HG02840 (cell line): ENCODE results near the gene SPC25.

ENCODE experiments used
- ATAC-seq: cut with Tn5 transposase; IDR thresholded peaks from one replicate; pipeline ENCODE4 v1.9.1; 2021; ENCODE audit warnings: mild to moderate bottlenecking, moderate library complexity, moderate number of reproducible peaks; ENCODE audit not compliant: unreplicated experiment, low FRiP score

SPC25 gene

DNA sequence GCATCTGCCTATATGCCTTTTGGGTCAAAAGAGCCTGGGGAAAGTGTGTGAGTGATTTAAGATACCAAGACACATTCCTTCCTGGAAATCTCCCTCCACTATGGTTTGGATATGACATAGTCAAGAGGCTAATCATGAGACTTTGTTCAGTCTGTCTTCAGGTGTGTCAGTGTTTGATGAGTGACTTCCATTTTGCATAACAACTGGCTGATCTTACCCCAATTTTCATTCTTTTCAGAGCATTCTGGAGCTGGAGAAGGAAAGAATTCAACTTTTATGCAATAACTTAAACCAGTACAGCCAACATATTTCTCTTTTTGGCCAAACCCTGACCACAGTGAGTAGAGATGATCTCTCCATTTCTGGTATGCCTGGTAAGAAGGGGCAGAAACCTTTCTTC, 39.4 kb downstream of the SPC25 start:
- no peak for ATAC-seq

DNA sequence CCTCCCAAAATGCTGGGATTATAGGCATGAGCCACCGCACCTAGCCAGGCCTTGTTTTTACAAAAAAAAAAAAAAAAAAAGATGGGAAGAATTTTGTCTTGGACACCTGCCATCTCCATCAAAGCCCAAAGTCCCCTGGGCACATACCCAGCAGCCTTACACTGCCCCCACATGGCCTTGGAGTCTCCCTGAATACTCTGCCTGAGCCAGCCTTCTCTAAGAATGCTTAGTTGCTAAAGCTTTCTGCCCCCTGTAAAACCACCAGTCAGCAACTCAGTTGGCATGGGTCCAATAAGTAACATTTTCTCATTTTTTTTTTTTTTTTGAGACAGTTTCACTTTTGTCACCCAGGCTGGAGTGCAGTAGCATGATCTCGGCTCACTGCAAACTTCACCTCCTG, 40.6 kb downstream of the SPC25 start:
- no peak for ATAC-seq

DNA sequence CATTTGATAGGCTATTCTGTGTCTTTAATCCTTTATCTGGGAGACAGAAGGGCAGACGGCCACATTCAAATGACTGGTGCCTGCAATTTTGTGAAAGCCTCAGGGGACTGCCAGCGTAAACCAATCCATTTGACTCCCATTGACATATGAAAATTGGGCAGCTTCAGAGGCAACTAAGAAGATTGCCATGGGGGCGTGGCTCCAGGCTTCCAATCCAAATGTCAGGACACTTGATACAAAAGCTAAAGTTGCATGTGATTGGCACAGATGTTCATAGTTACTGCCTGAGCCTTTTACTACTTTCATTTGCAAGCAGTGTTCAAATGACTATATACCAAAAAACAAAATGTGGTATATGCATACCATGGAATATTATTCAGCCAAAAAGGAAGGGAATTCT, 42.0 kb downstream of the SPC25 start:
- ATAC-seq: no peak

DNA sequence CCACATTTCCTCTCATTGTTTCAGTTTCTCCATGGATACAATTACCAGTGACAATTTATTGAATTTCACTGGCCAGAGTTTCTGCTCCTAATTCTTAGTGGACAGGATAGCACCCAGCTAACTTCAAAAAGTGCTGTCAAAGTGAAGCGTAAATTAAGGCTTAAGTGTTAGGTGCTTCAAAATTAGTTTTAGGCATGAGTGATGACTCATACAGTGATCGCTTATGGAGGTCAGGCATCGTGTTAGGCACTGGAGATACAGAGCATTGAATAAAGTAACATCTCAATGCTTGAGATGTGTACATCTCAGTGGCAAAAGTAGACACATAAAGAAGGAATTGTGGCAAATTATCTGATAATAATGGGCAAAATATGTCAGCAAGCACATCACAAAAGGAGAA, 47.0 kb downstream of the SPC25 start:
- ATAC-seq: no peak

DNA sequence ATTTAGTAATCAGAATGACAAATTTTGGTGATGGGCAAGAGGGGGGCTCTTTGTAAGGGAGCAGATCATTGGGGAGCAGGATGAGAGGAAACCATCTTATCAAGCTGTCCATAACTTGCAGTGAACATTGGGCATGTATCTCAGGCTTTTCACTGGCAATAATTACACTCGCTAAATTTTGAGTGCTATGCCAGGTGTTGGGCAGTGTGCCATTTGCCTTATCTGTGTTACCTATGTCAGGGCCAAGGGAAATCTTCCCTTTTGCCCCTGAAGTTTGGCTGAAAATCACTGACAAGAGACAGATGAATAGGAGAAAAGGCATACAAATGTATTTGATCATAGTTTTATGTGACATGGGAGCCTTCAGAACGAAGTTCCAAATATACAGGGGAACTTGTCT, 48.8 kb downstream of the SPC25 start:
- ATAC-seq: no peak

DNA sequence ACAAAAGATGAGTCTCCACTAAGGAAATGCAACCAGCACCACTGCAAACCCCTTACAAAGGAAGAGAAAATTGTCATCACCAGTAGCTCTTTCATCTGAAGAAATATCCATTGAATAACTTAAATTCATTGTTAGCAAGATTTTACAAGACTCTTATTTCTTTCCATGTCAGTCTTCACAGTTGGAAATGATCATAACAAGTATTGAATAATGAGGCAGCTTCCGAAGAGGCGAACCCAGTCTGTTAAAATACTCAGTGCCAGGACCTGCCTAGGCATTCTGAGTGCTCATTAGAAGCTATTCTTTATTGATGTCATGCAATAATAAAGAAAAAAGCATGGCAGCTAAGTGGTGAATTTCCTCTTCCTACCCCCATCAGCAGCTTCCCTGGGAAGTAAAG, 54.3 kb downstream of the SPC25 start:
- ATAC-seq: no peak

DNA sequence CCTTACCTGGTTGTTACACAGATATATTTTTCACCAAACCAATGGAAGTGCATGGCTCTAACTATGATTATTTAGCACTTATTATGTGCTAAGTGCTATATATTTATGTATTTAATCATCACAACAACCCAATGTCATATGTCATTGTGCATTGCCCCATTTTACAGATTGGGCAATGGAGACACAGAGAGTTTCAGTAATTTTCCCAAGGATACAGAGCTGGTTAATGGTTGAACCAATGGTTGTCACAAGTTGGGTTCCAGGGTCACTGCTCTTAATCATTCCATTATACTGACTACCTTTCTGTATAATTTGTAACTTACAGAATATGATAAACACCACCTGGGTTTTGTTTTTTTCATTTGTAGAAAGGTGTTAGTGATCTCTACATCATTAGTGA, 58.6 kb downstream of the SPC25 start:
- ATAC-seq: no peak

DNA sequence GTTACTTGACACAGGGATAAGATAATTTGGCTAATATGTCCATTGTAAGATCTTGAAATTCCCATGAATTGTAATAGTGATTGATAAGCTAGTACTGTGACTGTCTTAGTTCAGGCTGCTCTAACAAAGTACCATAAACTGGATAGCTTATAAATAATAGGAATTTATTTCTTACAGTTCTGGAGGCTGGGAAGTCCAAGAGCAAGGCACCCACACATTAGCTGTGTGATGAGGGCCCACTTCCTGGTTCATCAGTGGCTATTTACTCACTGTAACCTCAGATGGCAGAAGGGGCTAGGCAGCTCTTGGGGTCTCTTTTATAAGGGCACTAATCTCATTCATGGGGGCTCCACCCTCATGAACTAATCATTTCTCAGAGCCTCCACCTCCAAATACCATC, 59.3 kb downstream of the SPC25 start:
- no peak for ATAC-seq

DNA sequence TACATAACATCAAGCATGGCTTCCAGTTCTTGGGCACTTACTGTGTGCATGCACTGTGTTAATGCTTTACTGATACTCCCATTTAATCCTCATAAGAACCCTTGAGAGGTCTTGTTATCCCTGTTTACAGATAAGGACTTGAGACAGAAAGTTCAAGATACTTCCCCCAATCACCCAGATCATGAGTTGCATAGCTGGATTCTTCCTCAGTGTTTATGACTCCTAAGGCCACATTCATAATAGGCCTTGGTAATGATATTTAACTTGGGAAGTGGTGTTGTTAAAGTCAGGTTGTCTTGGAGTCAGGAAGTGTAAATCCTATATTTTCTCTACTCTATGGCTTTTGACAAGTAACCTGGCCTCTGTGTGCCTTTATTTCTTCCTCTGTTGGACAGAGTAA, 65.1 kb downstream of the SPC25 start:
- no peak for ATAC-seq

DNA sequence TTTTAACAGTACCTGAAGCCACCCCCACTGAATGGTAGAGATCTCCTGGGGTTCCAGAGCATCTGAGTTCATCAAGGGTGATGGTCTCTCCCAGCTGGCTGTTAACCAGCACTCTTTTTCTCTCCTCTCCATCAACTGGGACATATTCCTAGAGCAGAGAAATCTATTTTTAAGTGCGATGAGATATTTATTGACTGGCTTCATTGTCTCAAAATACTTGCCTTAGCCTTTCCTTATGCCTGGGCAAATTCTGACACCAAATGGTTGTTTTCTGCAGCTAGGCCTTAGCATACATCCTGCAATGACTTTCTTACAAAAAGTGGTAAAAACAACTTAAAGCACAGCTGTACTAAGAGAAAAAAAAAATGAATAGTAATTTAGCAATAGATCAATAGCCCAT, 68.2 kb downstream of the SPC25 start:
- ATAC-seq: no peak

DNA sequence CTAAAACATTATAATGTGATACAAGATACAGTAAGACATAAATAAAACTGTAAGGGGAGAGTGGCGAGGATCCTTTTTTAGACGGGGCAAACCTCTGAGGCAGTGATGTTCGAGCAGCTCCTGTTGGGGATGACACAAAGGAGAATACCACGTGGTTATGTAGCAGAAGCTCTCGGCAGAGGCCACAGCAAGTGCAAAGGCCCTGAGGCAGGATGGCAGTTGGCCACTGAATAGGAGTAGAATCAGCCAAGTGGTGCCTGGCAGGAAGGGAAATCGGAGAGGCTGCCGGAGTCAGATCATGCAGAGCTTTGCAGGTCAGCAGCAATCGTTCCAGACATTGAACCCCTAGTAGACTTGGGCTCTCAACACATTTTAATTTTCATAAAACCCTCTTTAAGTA, 68.7 kb downstream of the SPC25 start:
- no peak for ATAC-seq
